HG02798 (cell line): ENCODE data around the gene SOX2.
A peak's percentile ranks its signal among the peaks of the same experiment; 100 is the strongest.

Experiments used
- ATAC-seq: cut with Tn5 transposase; IDR thresholded peaks from one replicate; pipeline ENCODE4 v1.9.1; 2021; ENCODE audit warnings: mild to moderate bottlenecking; ENCODE audit not compliant: unreplicated experiment, poor library complexity

SOX2 gene

GRCh38 chr3:181703601-181704420 lies 7.9 kb upstream of the SOX2 start:
- no peak for ATAC-seq

- ATAC-seq, result no peak
Observed at GRCh38 chr3:181704421-181705085, 7.2 kb upstream of the SOX2 start.

GRCh38 chr3:181705086-181705480 lies 6.6 kb upstream of the SOX2 start:
- ATAC-seq, result no peak

- no peak for ATAC-seq
Observed at GRCh38 chr3:181707980-181708379, 3.7 kb upstream of the SOX2 start.

- peak; percentile 71 for ATAC-seq
Observed at GRCh38 chr3:181709537-181710279, 2.0 kb upstream of the SOX2 start.

- no peak for ATAC-seq
Observed at GRCh38 chr3:181710345-181711291, 1.1 kb upstream of the SOX2 start.

GRCh38 chr3:181712226-181712552 lies 464 bp downstream of the SOX2 start:
- no peak for ATAC-seq

GRCh38 chr3:181712553-181713279 lies 991 bp downstream of the SOX2 start:
- no peak for ATAC-seq

GRCh38 chr3:181713280-181713647 lies 1.5 kb downstream of the SOX2 start:
- no peak for ATAC-seq

- no peak for ATAC-seq
Observed at GRCh38 chr3:181713676-181714612, 2.2 kb downstream of the SOX2 start.

GRCh38 chr3:181715571-181716340 lies 4.0 kb downstream of the SOX2 start:
- no peak for ATAC-seq

- no peak for ATAC-seq
Observed at GRCh38 chr3:181716966-181717365, 5.2 kb downstream of the SOX2 start.

GRCh38 chr3:181717549-181718171 lies 5.9 kb downstream of the SOX2 start:
- ATAC-seq, result no peak

- ATAC-seq, result no peak
Observed at GRCh38 chr3:181718369-181718768, 6.6 kb downstream of the SOX2 start.

GRCh38 chr3:181718987-181719911 lies 7.5 kb downstream of the SOX2 start:
- no peak for ATAC-seq

GRCh38 chr3:181719991-181720680 lies 8.4 kb downstream of the SOX2 start:
- ATAC-seq, result no peak
